K562 (cell line): Measurements from ENCODE around the gene MLANA. TPM values are rescaled to one million over a fixed set of nuclear protein-coding genes. Genes with fewer than 3 reads are reported as not detected.

Experiments
- ATAC-seq: fragments of 200-7000 bp; cut with Tn5 transposase; 3 replicates; pipeline ENCODE4 v1.9.1; 2020; ENCODE audit warnings: moderate library complexity
- BruUV-seq: library from RNA; stranded (reverse); fragments of 400-500 nt; replicated peaks from 2 replicates; lab custom pipeline; 2021; lab: Mats Ljungman, UMichigan
- CTCF ChIA-PET: fragments of 300-600 bp; formaldehyde crosslinking; extraction: SDS; loops from one replicate; lab custom pipeline; 2021; ENCODE audit warnings: low intra/inter-chr PET ratio; lab: Yijun Ruan, JAX
- POLR2A ChIA-PET: fragments of 300-600, 350-650 bp; sonication (Branson Sonifier 250); formaldehyde crosslinking; extraction: SDS; loops from one replicate; lab custom pipeline; 2021; ENCODE audit warnings: antibody characterized with exemption, inconsistent platforms; lab: Yijun Ruan, JAX
- DNase-seq, 4 experiments: peaks; one replicate each; pipeline versions ENCODE4 v3.0.0 to v3.0.0-alpha.2; 2011 to 2018; ENCODE audit warnings: low spot score in 3 of 4, mixed read lengths in 3 of 4; ENCODE audit errors: extremely low read depth in 1 of 4
- FAIRE-seq: peaks from 2 replicates; lab custom pipeline; 2011; peaks lifted over from hg19 to GRCh38; lab: Jason Lieb, UNC
- H2AFZ ChIP-seq: 2 replicates; pipeline ENCODE4 v1.6.0; 2011; ENCODE audit warnings: low read depth, low read length, control low read depth, inconsistent platforms
- H3K27ac ChIP-seq: fragments of 200-600 bp; 3 replicates; pipeline ENCODE4 v1.8.0; 2011; ENCODE audit warnings: low read depth, mild to moderate bottlenecking, control low read depth, inconsistent platforms, low read length, moderate library complexity, mixed read lengths; ENCODE audit errors: extremely low read depth
- H3K27me3 ChIP-seq, 2 experiments: fragments of 300-600 bp in 1 of 2; 2 replicates in 1 of 2; 3 replicates in 1 of 2; pipeline versions ENCODE4 v1.6.0 to v1.8.0; 2011; ENCODE audit warnings: inconsistent platforms in 2 of 2, low read length in 2 of 2, mild to moderate bottlenecking in 1 of 2, mixed read lengths in 1 of 2, moderate library complexity in 1 of 2; ENCODE audit not compliant: control insufficient read depth in 2 of 2, insufficient read depth in 2 of 2
- H3K36me3 ChIP-seq: fragments of 300-600 bp; 3 replicates; pipeline ENCODE4 v1.8.0; 2011; ENCODE audit warnings: mild to moderate bottlenecking, low read length, inconsistent platforms; ENCODE audit not compliant: control insufficient read depth, insufficient read depth
- H3K4me1 ChIP-seq, 2 experiments: fragments of 200-600 bp in 1 of 2; replicated peaks in 1 of 2; 2 replicates in 1 of 2; 3 replicates in 1 of 2; pipeline versions ENCODE4 v1.5.1 to v1.8.0; 2011; ENCODE audit warnings: inconsistent platforms in 2 of 2, low read length in 2 of 2, mild to moderate bottlenecking in 1 of 2, mixed read lengths in 1 of 2, moderate library complexity in 1 of 2; ENCODE audit not compliant: control insufficient read depth in 2 of 2, insufficient read depth in 2 of 2
- H3K4me2 ChIP-seq: 2 replicates; pipeline ENCODE4 v1.6.1; 2011; ENCODE audit warnings: low read length, control low read depth, inconsistent platforms, mixed read lengths; ENCODE audit not compliant: insufficient read depth
- H3K4me3 ChIP-seq: fragments of 200-600 bp; sonication (generic), shearing (Covaris generic); 2 replicates; pipeline ENCODE4 v1.5.1; 2016; ENCODE audit warnings: control low read depth, inconsistent platforms
- H3K79me2 ChIP-seq: fragments of 200-600 bp; 3 replicates; pipeline ENCODE4 v1.8.0; 2011; ENCODE audit warnings: low read length, inconsistent platforms; ENCODE audit not compliant: control insufficient read depth, insufficient read depth
- H3K9ac ChIP-seq, 2 experiments: 2 replicates each; pipeline versions ENCODE4 v1.6.0 to v1.6.1; 2011; ENCODE audit warnings: low read depth in 2 of 2, low read length in 2 of 2, control low read depth in 1 of 2, inconsistent platforms in 1 of 2, mild to moderate bottlenecking in 1 of 2, mixed read lengths in 1 of 2; ENCODE audit not compliant: insufficient read depth in 1 of 2
- H3K9me1 ChIP-seq: one replicate; pipeline ENCODE4 v1.6.0; 2011; ENCODE audit warnings: inconsistent platforms, mild to moderate bottlenecking, low read length, moderate library complexity; ENCODE audit not compliant: control insufficient read depth, insufficient read depth
- H3K9me3 ChIP-seq: replicated peaks from 2 replicates; pipeline ENCODE4 v1.5.1; 2011; ENCODE audit warnings: low read depth, low read length, inconsistent platforms; ENCODE audit not compliant: control insufficient read depth, insufficient read depth
- H4K20me1 ChIP-seq: replicated peaks from 2 replicates; pipeline ENCODE4 v1.6.1; 2011; ENCODE audit warnings: low read length, inconsistent platforms, mixed read lengths; ENCODE audit not compliant: control insufficient read depth, insufficient read depth
- ATF7 ChIP-seq: fragments of 450-650 bp; IDR thresholded peaks from 2 replicates; pipeline ENCODE4 v1.7.1; 2014; ENCODE audit warnings: mild to moderate bottlenecking, moderate library complexity
- BCL6 ChIP-seq: fragments of 250-450 bp; sonication (Bioruptor Pico); IDR thresholded peaks from 2 replicates; pipeline ENCODE4 v1.4.0; 2020
- CTBP1 ChIP-seq: fragments of 450-650 bp; IDR thresholded peaks from 2 replicates; pipeline ENCODE4 v1.6.1; 2016; ENCODE audit warnings: borderline replicate concordance
- DIDO1 ChIP-seq: fragments of 450-650 bp; IDR thresholded peaks from 2 replicates; pipeline ENCODE4 v1.6.1; 2016; ENCODE audit warnings: low read depth, missing biosample characterization, missing genetic modification characterization
- E2F4 ChIP-seq: sonication (generic); formaldehyde crosslinking; IDR thresholded peaks from 2 replicates; pipeline ENCODE4 v1.8.0; 2022; ENCODE audit warnings: mild to moderate bottlenecking, low read depth, missing genetic modification reagents
- EP400 ChIP-seq: fragments of 450-650 bp; IDR thresholded peaks from 2 replicates; pipeline ENCODE4 v1.6.1; 2017; ENCODE audit warnings: antibody characterized with exemption, mild to moderate bottlenecking, moderate library complexity
- GATAD2B ChIP-seq: fragments of 450-650 bp; IDR thresholded peaks from 2 replicates; pipeline ENCODE4 v1.6.1; 2017; ENCODE audit warnings: mild to moderate bottlenecking, borderline replicate concordance
- HDAC3 ChIP-seq: fragments of 450-650 bp; IDR thresholded peaks from 2 replicates; pipeline ENCODE4 v1.6.1; 2018; ENCODE audit warnings: borderline replicate concordance, mild to moderate bottlenecking, moderate library complexity; ENCODE audit not compliant: partially characterized antibody
- KHSRP ChIP-seq: fragments of 450-650 bp; IDR thresholded peaks from 2 replicates; pipeline ENCODE4 v1.6.1; 2017
- NUFIP1 ChIP-seq: fragments of 450-650 bp; IDR thresholded peaks from 2 replicates; pipeline ENCODE4 v1.6.1; 2018; ENCODE audit not compliant: partially characterized antibody
- PTRF ChIP-seq: fragments of 450-650 bp; IDR thresholded peaks from 2 replicates; pipeline ENCODE4 v1.6.1; 2016; ENCODE audit warnings: mild to moderate bottlenecking, missing genetic modification characterization, missing compliant biosample characterization
- SMARCA5 ChIP-seq: fragments of 450-650 bp; IDR thresholded peaks from 2 replicates; pipeline ENCODE4 v1.6.1; 2016
- TBL1XR1 ChIP-seq, 2 experiments: IDR thresholded peaks; 2 replicates each; pipeline ENCODE4 v1.6.1; 2012; ENCODE audit warnings: improper control_type of control experiment in 2 of 2, low read length in 2 of 2, mild to moderate bottlenecking in 1 of 2
- TEAD1 ChIP-seq, 2 experiments: fragments of 450-650 bp in 1 of 2; sonication (generic) in 1 of 2; formaldehyde crosslinking; IDR thresholded peaks; 2 replicates each; pipeline versions ENCODE4 v1.4.0 to v1.8.0; 2020 to 2022; ENCODE audit warnings: mild to moderate bottlenecking in 2 of 2, missing genetic modification reagents in 1 of 2
- TGIF2 ChIP-seq: sonication (generic); formaldehyde crosslinking; IDR thresholded peaks from 2 replicates; pipeline ENCODE4 v1.8.1; 2022; ENCODE audit warnings: mild to moderate bottlenecking, missing genetic modification reagents, moderate library complexity
- ZNF3 ChIP-seq: fragments of 250-450 bp; sonication (Bioruptor Pico); IDR thresholded peaks from 2 replicates; pipeline ENCODE4 v1.5.0; 2021; ENCODE audit warnings: mild to moderate bottlenecking, moderate library complexity
- ZNF398 ChIP-seq: fragments of 250-450 bp; sonication (Bioruptor Pico); IDR thresholded peaks from 2 replicates; pipeline ENCODE4 v1.8.0; 2021; ENCODE audit warnings: moderate library complexity, mild to moderate bottlenecking, inconsistent platforms
- ZNF436 ChIP-seq: fragments of 250-450, 450-650 bp; sonication (Bioruptor Pico); formaldehyde crosslinking; IDR thresholded peaks from 2 replicates; pipeline ENCODE4 v1.7.0; 2020; ENCODE audit warnings: mild to moderate bottlenecking
- ZNF639 ChIP-seq, 2 experiments: fragments of 200-800 bp in 1 of 2; sonication (Bioruptor generic) in 1 of 2; sonication (generic) in 1 of 2; formaldehyde crosslinking in 1 of 2; IDR thresholded peaks in 1 of 2; conservative IDR thresholded peaks in 1 of 2; 2 replicates each; pipeline versions ENCODE4 v1.5.0 to v1.6.1; 2016 to 2020; ENCODE audit warnings: missing compliant biosample characterization in 1 of 2, missing genetic modification characterization in 1 of 2, missing genetic modification reagents in 1 of 2
- ZNF75A ChIP-seq: fragments of 450-650 bp; formaldehyde crosslinking; IDR thresholded peaks from 2 replicates; pipeline ENCODE4 v1.4.0; 2020; ENCODE audit warnings: mild to moderate bottlenecking
- WGBS: fragments of 100-300 bp; shearing (Covaris generic); methylation state at CpG from one replicate; pipeline ENCODE4 v1.1.6; 2016; ENCODE audit warnings: low coverage, mixed read lengths; ENCODE audit not compliant: insufficient coverage; ENCODE audit errors: missing lambda C conversion rate; 5-methylcytosine and 5-hydroxymethylcytosine counted together
- in situ Hi-C: fragments of 300-500 bp; cut with MboI; formaldehyde crosslinking; loops from 4 replicates; pipeline ENCODE4 v1.15.0; 2018; ENCODE audit warnings: inconsistent platforms, mixed read lengths
- intact Hi-C: fragments of 100-400 bp; cut with micrococcal nuclease; formaldehyde crosslinking; loops from 2 replicates; pipeline ENCODE4 v1.14.2; 2022
- polyA plus RNA-seq, 8 experiments: library from polyadenylated mRNA; depleted of rRNA in 4 of 8; stranded (reverse) in 5 of 8; unstranded in 3 of 8; fragments of >200 nt; fragmentation: Nextera tagmentation in 2 of 8; fragmentation: Illumina TruSeq in 1 of 8; extraction: Ambion mirVana in 2 of 8; extraction: Trizol in 1 of 8; gene quantifications; 2 replicates each; pipeline versions ENCODE4 v1.2.1 to v1.2.3, GENCODE V29; 2011 to 2014; ENCODE audit warnings: inconsistent platforms in 1 of 8, missing spikeins in 1 of 8
- total RNA-seq, 7 experiments: library from RNA; depleted of rRNA in 6 of 7; stranded (reverse); fragments of >200 nt in 6 of 7; fragmentation: Illumina TruSeq in 2 of 7; extraction: Trizol in 2 of 7; gene quantifications; 2 replicates each; pipeline versions ENCODE4 v1.2.1 to v1.2.3, GENCODE V29; 2011 to 2021; ENCODE audit warnings: low replicate concordance in 1 of 7

MLANA gene
- total and polyA plus RNA-seq, 9 of the 15 experiments (the other 6 are each of a cell fraction or from before 2014, with no cell fraction given), result not detected

GRCh38 chr9:5884191-5884590 is 6.5 kb upstream of the MLANA start:
- ChIA-PET CTCF (no interaction called here), POLR2A (no interaction called here)
- Histone ChIP-seq H3K9ac (no peak overlapping the region), H3K4me3 (no peak overlapping the region), H3K9me3 (no peaks in the 10 kb centered on the region), H4K20me1 (no peaks in the 10 kb centered on the region), H3K4me2 (no peak overlapping the region), H3K27me3 (no peaks in the 10 kb centered on the region), H3K9me1 (no peaks in the 10 kb centered on the region), H3K4me1 (peaks cover 3 to 4% of the 10 kb centered on the region in 2 experiments; a peak in 3 of 5 replicates), H2AFZ (no peak overlapping the region), H3K79me2 (no peaks in the 10 kb centered on the region), H3K27ac (no peak overlapping the region), H3K36me3 (no peaks in the 10 kb centered on the region)
- TF ChIP-seq ZNF436 (CRISPR knock-in tag) (no peak), E2F4 (CRISPR knock-in tag) (no peak), ZNF639 (CRISPR knock-in tag; conservative IDR thresholded peaks at IDR 0.05 in 1 of 2, IDR thresholded peaks at IDR 0.05 in 1 of 2) (no peak), ZNF75A (CRISPR knock-in tag) (no peak), TBL1XR1 (IDR thresholded peaks at IDR 0.05; ENCODE audit: low read length in 2 of 2) (no peak), ZNF398 (CRISPR knock-in tag) (no peak), PTRF (tag) (no peak), HDAC3 (no peak), GATAD2B (no peak), SMARCA5 (no peak), KHSRP (no peak), BCL6 (CRISPR knock-in tag) (no peak), TGIF2 (no peak), TEAD1 (CRISPR knock-in tag; IDR thresholded peaks at IDR 0.05) (no peak), DIDO1 (tag) (no peak), EP400 (no peak), NUFIP1 (no peak), ATF7 (no peak), ZNF3 (CRISPR knock-in tag) (no peak), CTBP1 (no peak)
- no TSS peak for BruUV-seq
- in situ Hi-C loops, result loop anchor here (5.0 to 25.0 kb wide), 2 partner anchors 163 to 428 kb away; no protein-coding TSS in a partner anchor
- 83% methylated on average over 3 of the region's 9 CpGs for WGBS
- intact Hi-C loops, result no loop called here
- DNase-seq (no peak), FAIRE-seq (no peak), ATAC-seq (no peak)
